HCT116 (cell line): ENCODE results near the gene CALD1. TPM values are rescaled to one million over a fixed set of nuclear protein-coding genes. Genes with fewer than 3 reads are reported as not detected.
A peak's percentile ranks its signal among the peaks of the same experiment; 100 is the strongest.

Experiments
- ATAC-seq: fragments of 200-7000 bp; cut with Tn5 transposase; 2 replicates; pipeline ENCODE4 v1.9.1; 2020; ENCODE audit warnings: mild to moderate bottlenecking, moderate library complexity
- BruUV-seq: library from RNA; stranded (reverse); fragments of 400-500 nt; replicated peaks from 2 replicates; lab custom pipeline; 2021; lab: Mats Ljungman, UMichigan
- CTCF ChIA-PET: fragments of 300-600 bp; sonication (Branson Sonifier 250); formaldehyde crosslinking; loops from one replicate; lab custom pipeline; 2021; ENCODE audit warnings: antibody characterized with exemption; lab: Charles Lee
- POLR2A ChIA-PET: fragments of 300-600, 350-600 bp; sonication (Branson Sonifier 250); formaldehyde crosslinking; loops from one replicate; lab custom pipeline; 2021; ENCODE audit warnings: antibody characterized with exemption; lab: Charles Lee
- RAD21 ChIA-PET, 2 experiments: fragments of 300-600 bp; sonication (Branson Sonifier 250); formaldehyde crosslinking; loops; one replicate each; lab custom pipeline; 2023; ENCODE audit warnings: low total read pairs in 2 of 2; ENCODE audit not compliant: uncharacterized antibody in 2 of 2, unreplicated experiment in 2 of 2, low non-redundant PET in 1 of 2; lab: Charles Lee
- DNase-seq: peaks from one replicate; pipeline ENCODE4 v3.0.0-alpha.2; 2010; ENCODE audit warnings: low read depth, low spot score
- H2AFZ ChIP-seq: fragments of 200-600 bp; shearing (Covaris generic), sonication (generic); 2 replicates; pipeline ENCODE4 v1.6.1; 2017; ENCODE audit warnings: low read depth, mixed run types, mixed read lengths, antibody characterized with exemption, low read length; ENCODE audit not compliant: poor library complexity, severe bottlenecking
- H3K27ac ChIP-seq: 2 replicates; pipeline ENCODE4 v1.5.1; 2012; ENCODE audit warnings: low read depth, low read length
- H3K27me3 ChIP-seq: fragments of 200-600 bp; sonication (generic); 2 replicates; pipeline ENCODE4 v1.6.1; 2016; ENCODE audit warnings: mixed run types, low read length, mixed read lengths; ENCODE audit not compliant: insufficient read depth
- H3K36me3 ChIP-seq, 2 experiments: fragments of 200-500 bp in 1 of 2; fragments of 200-600 bp in 1 of 2; sonication (Bioruptor generic) in 1 of 2; sonication (generic) in 1 of 2; 2 replicates each; pipeline versions ENCODE4 v1.5.1 to v1.6.1; 2014 to 2016; ENCODE audit warnings: low read length in 2 of 2, inconsistent platforms in 1 of 2, mixed read lengths in 1 of 2, mixed run types in 1 of 2; ENCODE audit not compliant: insufficient read depth in 2 of 2, control insufficient read depth in 1 of 2
- H3K4me1 ChIP-seq, 2 experiments: fragments of 200-600 bp in 1 of 2; sonication (generic) in 1 of 2; 2 replicates each; pipeline versions ENCODE4 v1.5.1 to v1.6.1; 2012 to 2017; ENCODE audit warnings: low read length in 2 of 2, inconsistent platforms in 1 of 2, mild to moderate bottlenecking in 1 of 2, mixed read lengths in 1 of 2, mixed run types in 1 of 2, moderate library complexity in 1 of 2; ENCODE audit not compliant: insufficient read depth in 2 of 2, control insufficient read depth in 1 of 2
- H3K4me2 ChIP-seq: fragments of 200-600 bp; sonication (generic); 2 replicates; pipeline ENCODE4 v1.6.1; 2017; ENCODE audit warnings: mixed run types, low read length, mixed read lengths
- H3K4me3 ChIP-seq, 2 experiments: fragments of 200-600 bp in 1 of 2; sonication (generic) in 1 of 2; replicated peaks in 1 of 2; 2 replicates each; pipeline ENCODE4 v1.5.1; 2011 to 2016; ENCODE audit warnings: low read length in 2 of 2, control low read depth in 1 of 2, low read depth in 1 of 2, mild to moderate bottlenecking in 1 of 2, mixed read lengths in 1 of 2, mixed run types in 1 of 2
- H3K79me2 ChIP-seq: fragments of 200-600 bp; sonication (generic); 2 replicates; pipeline ENCODE4 v1.6.1; 2017; ENCODE audit warnings: mild to moderate bottlenecking, mixed run types, low read length, moderate library complexity, mixed read lengths; ENCODE audit not compliant: insufficient read depth
- H3K9ac ChIP-seq: fragments of 200-600 bp; sonication (generic); 2 replicates; pipeline ENCODE4 v1.6.1; 2016; ENCODE audit warnings: low read length, mixed read lengths
- H3K9me2 ChIP-seq: fragments of 200-600 bp; sonication (generic), shearing (Covaris generic); 2 replicates; pipeline ENCODE4 v1.6.1; 2017; ENCODE audit warnings: mixed run types, mild to moderate bottlenecking, moderate library complexity; ENCODE audit not compliant: insufficient read depth
- H3K9me3 ChIP-seq, 2 experiments: fragments of 200-500 bp in 1 of 2; fragments of 200-600 bp in 1 of 2; sonication (Bioruptor generic) in 1 of 2; sonication (generic) in 1 of 2; 2 replicates each; pipeline ENCODE4 v1.6.1; 2014 to 2017; ENCODE audit warnings: low read length in 2 of 2, mixed read lengths in 2 of 2, inconsistent platforms in 1 of 2, low read depth in 1 of 2, mild to moderate bottlenecking in 1 of 2, mixed run types in 1 of 2, moderate library complexity in 1 of 2; ENCODE audit not compliant: control insufficient read depth in 1 of 2, insufficient read depth in 1 of 2
- H4K20me1 ChIP-seq: fragments of 200-600 bp; sonication (generic), shearing (Covaris generic); 2 replicates; pipeline ENCODE4 v1.6.1; 2017; ENCODE audit warnings: mixed run types, mild to moderate bottlenecking, moderate library complexity; ENCODE audit not compliant: insufficient read depth
- CBX3 ChIP-seq: IDR thresholded peaks from 2 replicates; pipeline ENCODE4 v1.6.1; 2012; ENCODE audit warnings: low read depth
- CEBPB ChIP-seq: IDR thresholded peaks from 2 replicates; pipeline ENCODE4 v1.6.1; 2012; ENCODE audit warnings: low read depth
- CTCF ChIP-seq, 3 experiments: fragments of 200-600 bp in 1 of 3; sonication (generic) in 1 of 3; IDR thresholded peaks in 2 of 3; conservative IDR thresholded peaks in 1 of 3; 2 replicates each; pipeline ENCODE4 v1.5.1; 2012 to 2017; ENCODE audit warnings: low read depth in 2 of 3, low read length in 2 of 3, antibody characterized with exemption in 1 of 3, borderline replicate concordance in 1 of 3, control low read depth in 1 of 3, mild to moderate bottlenecking in 1 of 3, mixed read lengths in 1 of 3, mixed run types in 1 of 3, moderate library complexity in 1 of 3; ENCODE audit not compliant: insufficient read depth in 1 of 3
- EGR1 ChIP-seq: IDR thresholded peaks from 2 replicates; pipeline ENCODE4 v1.6.1; 2012; ENCODE audit warnings: low read depth
- ELF1 ChIP-seq: IDR thresholded peaks from 2 replicates; pipeline ENCODE4 v1.6.1; 2012; ENCODE audit warnings: low read depth, borderline replicate concordance
- EZH2 ChIP-seq: fragments of 200-600 bp; sonication (generic); IDR thresholded peaks from 2 replicates; pipeline ENCODE4 v1.6.1; 2017; ENCODE audit warnings: antibody characterized with exemption, mixed run types
- EZH2phosphoT487 ChIP-seq: fragments of 200-600 bp; IDR thresholded peaks from 2 replicates; pipeline ENCODE4 v1.6.1; 2018; ENCODE audit warnings: antibody characterized with exemption, borderline replicate concordance
- JUND ChIP-seq: IDR thresholded peaks from 2 replicates; pipeline ENCODE4 v1.6.1; 2012
- POLR2A ChIP-seq: IDR thresholded peaks from 2 replicates; pipeline ENCODE4 v1.7.0; 2011; ENCODE audit warnings: borderline replicate concordance; ENCODE audit not compliant: insufficient read depth, insufficient read length; ENCODE audit errors: extremely low read depth
- RAD21 ChIP-seq: IDR thresholded peaks from 2 replicates; pipeline ENCODE4 v1.6.1; 2012; ENCODE audit warnings: low read depth, mild to moderate bottlenecking
- SIN3A ChIP-seq: IDR thresholded peaks from 2 replicates; pipeline ENCODE4 v1.6.1; 2012; ENCODE audit warnings: low read depth
- SP1 ChIP-seq: IDR thresholded peaks from 2 replicates; pipeline ENCODE4 v1.6.1; 2012; ENCODE audit warnings: low read depth
- TCF7L2 ChIP-seq: IDR thresholded peaks from 2 replicates; pipeline ENCODE4 v1.7.0; 2011; ENCODE audit warnings: borderline replicate concordance, inconsistent platforms; ENCODE audit not compliant: insufficient read depth, insufficient read length; ENCODE audit errors: extremely low read depth
- ZFX ChIP-seq: fragments of 450-650 bp; IDR thresholded peaks from 2 replicates; pipeline ENCODE4 v1.6.1; 2017
- ZNF274 ChIP-seq: fragments of 200-500 bp; sonication (Bioruptor generic); IDR thresholded peaks from 2 replicates; pipeline ENCODE4 v1.6.1; 2014; ENCODE audit warnings: mild to moderate bottlenecking, low read depth, low read length, inconsistent platforms
- intact Hi-C: fragments of 100-400 bp; cut with micrococcal nuclease; formaldehyde crosslinking; loops from 2 replicates; pipeline ENCODE4 v1.10.0; 2022
- total RNA-seq: library from RNA; stranded (reverse); gene quantifications from one replicate; pipeline ENCODE4 v1.2.1, GENCODE V29; 2021; ENCODE audit not compliant: unreplicated experiment
- TF ChIP-seq, protein P1 (sequence below): IDR thresholded peaks from 2 replicates; pipeline ENCODE4 v1.6.1; 2012
- TF ChIP-seq, protein P2 (sequence below): IDR thresholded peaks from 2 replicates; pipeline ENCODE4 v1.6.1; 2012; ENCODE audit warnings: low read depth

The CALD1 gene
- total RNA-seq, 1 experiment from 2014 or later, result 66.8 TPM

- ChIA-PET CTCF (no interaction called here), POLR2A (no interaction called here), RAD21 (no interaction called here)
- H3K79me2 ChIP-seq, result no peaks in the 10 kb centered on the region
- no peak overlapping the region for H3K4me2 ChIP-seq
- no peaks in the 10 kb centered on the region for H3K9me3 ChIP-seq
- no peak overlapping the region for H3K9ac ChIP-seq
- ATAC-seq (no peak), DNase-seq (no peak)
- TF ChIP-seq RAD21 (0 out of 2 replicates have a peak, but pooled peaks have one; percentile 11), EGR1 (no peak), CTCF (IDR thresholded peaks at IDR 0.05 in 2 of 3, conservative IDR thresholded peaks at IDR 0.05 in 1 of 3; ENCODE audit: borderline replicate concordance in 1 of 3, insufficient read depth in 1 of 3, low read depth in 2 of 3, low read length in 2 of 3) (peak in 1 of 3 experiments; percentile 16; a peak in 1 of 6 replicates)
- no peaks in the 10 kb centered on the region for H3K27me3 ChIP-seq
- no peaks in the 10 kb centered on the region for H3K4me1 ChIP-seq
- H3K36me3 ChIP-seq, result peaks cover 13 to 21% of the 10 kb centered on the region in 2 experiments; a peak in 2 of 4 replicates
- no peaks in the 10 kb centered on the region for H3K9me2 ChIP-seq
- no peak overlapping the region for H3K4me3 ChIP-seq
- no peak overlapping the region for H3K27ac ChIP-seq
- no peak overlapping the region for H2AFZ ChIP-seq
- intact Hi-C loops, result no loop called here
- no TSS peak for BruUV-seq
- no peaks in the 10 kb centered on the region for H4K20me1 ChIP-seq
These were observed 182.9 kb downstream of the CALD1 start for GRCh38 chr7:134962270-134962780.

DNA sequence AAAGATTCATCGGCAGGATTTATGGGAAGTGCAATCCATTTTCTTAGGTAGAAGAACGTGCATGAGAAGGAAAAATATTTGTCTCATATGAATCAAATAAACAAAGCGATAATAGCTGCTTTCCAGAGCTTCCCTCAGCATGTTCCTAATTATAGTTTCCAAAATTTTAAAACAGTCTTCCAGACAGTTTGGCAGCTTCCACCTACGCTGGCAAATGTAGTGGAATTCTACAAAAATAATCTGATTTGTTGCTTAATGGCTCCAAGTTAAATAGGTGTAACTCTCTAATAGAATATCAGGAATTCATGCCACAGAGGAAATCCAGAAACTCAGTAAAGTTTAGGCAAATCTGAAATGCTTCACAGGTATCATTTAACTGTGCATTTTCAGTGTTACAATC, 183.6 kb downstream of the CALD1 start:
- H3K27me3 ChIP-seq, result no peaks in the 10 kb centered on the region
- H3K36me3 ChIP-seq, result peaks cover 13 to 21% of the 10 kb centered on the region in 2 experiments; a peak in 2 of 4 replicates

More for the DNA sequence above, 183.6 kb downstream of the CALD1 start:
- no peaks in the 10 kb centered on the region for H3K9me3 ChIP-seq
- H3K27ac ChIP-seq, result no peak overlapping the region
- no peak overlapping the region for H2AFZ ChIP-seq
- BruUV-seq, result no TSS peak
- H3K9me2 ChIP-seq, result no peaks in the 10 kb centered on the region
- no peaks in the 10 kb centered on the region for H3K79me2 ChIP-seq
- H4K20me1 ChIP-seq, result no peaks in the 10 kb centered on the region
- TF ChIP-seq, protein P1, sequence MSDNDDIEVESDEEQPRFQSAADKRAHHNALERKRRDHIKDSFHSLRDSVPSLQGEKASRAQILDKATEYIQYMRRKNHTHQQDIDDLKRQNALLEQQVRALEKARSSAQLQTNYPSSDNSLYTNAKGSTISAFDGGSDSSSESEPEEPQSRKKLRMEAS, result no peak
- TF ChIP-seq SIN3A (no peak), ELF1 (no peak), ZNF274 (no peak), POLR2A (no peak), SP1 (no peak), CBX3 (no peak), RAD21 (no peak), EGR1 (no peak), JUND (no peak), EZH2 (no peak), EZH2phosphoT487 (no peak), CEBPB (no peak), ZFX (no peak), TCF7L2 (no peak)
- TF ChIP-seq, protein P2, sequence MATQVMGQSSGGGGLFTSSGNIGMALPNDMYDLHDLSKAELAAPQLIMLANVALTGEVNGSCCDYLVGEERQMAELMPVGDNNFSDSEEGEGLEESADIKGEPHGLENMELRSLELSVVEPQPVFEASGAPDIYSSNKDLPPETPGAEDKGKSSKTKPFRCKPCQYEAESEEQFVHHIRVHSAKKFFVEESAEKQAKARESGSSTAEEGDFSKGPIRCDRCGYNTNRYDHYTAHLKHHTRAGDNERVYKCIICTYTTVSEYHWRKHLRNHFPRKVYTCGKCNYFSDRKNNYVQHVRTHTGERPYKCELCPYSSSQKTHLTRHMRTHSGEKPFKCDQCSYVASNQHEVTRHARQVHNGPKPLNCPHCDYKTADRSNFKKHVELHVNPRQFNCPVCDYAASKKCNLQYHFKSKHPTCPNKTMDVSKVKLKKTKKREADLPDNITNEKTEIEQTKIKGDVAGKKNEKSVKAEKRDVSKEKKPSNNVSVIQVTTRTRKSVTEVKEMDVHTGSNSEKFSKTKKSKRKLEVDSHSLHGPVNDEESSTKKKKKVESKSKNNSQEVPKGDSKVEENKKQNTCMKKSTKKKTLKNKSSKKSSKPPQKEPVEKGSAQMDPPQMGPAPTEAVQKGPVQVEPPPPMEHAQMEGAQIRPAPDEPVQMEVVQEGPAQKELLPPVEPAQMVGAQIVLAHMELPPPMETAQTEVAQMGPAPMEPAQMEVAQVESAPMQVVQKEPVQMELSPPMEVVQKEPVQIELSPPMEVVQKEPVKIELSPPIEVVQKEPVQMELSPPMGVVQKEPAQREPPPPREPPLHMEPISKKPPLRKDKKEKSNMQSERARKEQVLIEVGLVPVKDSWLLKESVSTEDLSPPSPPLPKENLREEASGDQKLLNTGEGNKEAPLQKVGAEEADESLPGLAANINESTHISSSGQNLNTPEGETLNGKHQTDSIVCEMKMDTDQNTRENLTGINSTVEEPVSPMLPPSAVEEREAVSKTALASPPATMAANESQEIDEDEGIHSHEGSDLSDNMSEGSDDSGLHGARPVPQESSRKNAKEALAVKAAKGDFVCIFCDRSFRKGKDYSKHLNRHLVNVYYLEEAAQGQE, result no peak
- RAD21 ChIA-PET, result no interaction called here
- H3K9ac ChIP-seq, result no peak overlapping the region
- H3K4me3 ChIP-seq, result no peak overlapping the region
- ATAC-seq, result no peak
- intact Hi-C loops, result no loop called here
- H3K4me1 ChIP-seq, result no peaks in the 10 kb centered on the region
- POLR2A ChIA-PET, result no interaction called here
- no peak overlapping the region for H3K4me2 ChIP-seq
- no peak for DNase-seq
- CTCF ChIA-PET, result no interaction called here
